PC-3 (cell line): ENCODE measurements around the gene KCNJ10. TPM values are rescaled to one million over a fixed set of nuclear protein-coding genes. Genes with fewer than 3 reads are reported as not detected.

Experiments used
- ATAC-seq: fragments of 200-7000 bp; cut with Tn5 transposase; 2 replicates; pipeline ENCODE4 v1.9.1; 2020; ENCODE audit warnings: mild to moderate bottlenecking, moderate library complexity
- BruUV-seq: library from RNA; stranded (reverse); fragments of 400-500 nt; replicated peaks from 2 replicates; lab custom pipeline; 2021; lab: Mats Ljungman, UMichigan
- CTCF ChIA-PET: fragments of 300-600 bp; sonication (Branson Sonifier 250); formaldehyde crosslinking; loops from one replicate; lab custom pipeline; 2022; ENCODE audit warnings: antibody characterized with exemption; lab: Charles Lee
- POLR2A ChIA-PET: fragments of 300-600 bp; sonication (Branson Sonifier 250); formaldehyde crosslinking; loops from one replicate; lab custom pipeline; 2022; ENCODE audit warnings: antibody characterized with exemption; ENCODE audit not compliant: unreplicated experiment; lab: Charles Lee
- DNase-seq: peaks from one replicate; pipeline ENCODE4 v3.0.0-alpha.2; 2015
- H2AFZ ChIP-seq: fragments of 300-600 bp; sonication (generic); 2 replicates; pipeline ENCODE4 v1.6.0; 2016; ENCODE audit warnings: antibody characterized with exemption, low read length
- H3F3A ChIP-seq: fragments of 300-600 bp; sonication (generic); one replicate; pipeline ENCODE4 v1.6.0; 2017; ENCODE audit warnings: antibody characterized with exemption, low read length, control low read depth, mild to moderate bottlenecking; ENCODE audit not compliant: unreplicated experiment
- H3K27ac ChIP-seq: fragments of 300-600 bp; sonication (generic); 2 replicates; pipeline ENCODE4 v1.5.1; 2016; ENCODE audit warnings: mild to moderate bottlenecking, low read length
- H3K27me3 ChIP-seq: fragments of 300-600 bp; sonication (generic); 2 replicates; pipeline ENCODE4 v1.6.1; 2016; ENCODE audit warnings: low read length, mixed read lengths
- H3K36me3 ChIP-seq: fragments of 300-600 bp; sonication (generic); 2 replicates; pipeline ENCODE4 v1.6.1; 2016; ENCODE audit warnings: low read depth, mixed run types, low read length, mixed read lengths
- H3K4me1 ChIP-seq: fragments of 300-600 bp; sonication (generic); 2 replicates; pipeline ENCODE4 v1.5.1; 2016; ENCODE audit warnings: low read length; ENCODE audit not compliant: insufficient read depth
- H3K4me2 ChIP-seq: fragments of 300-600 bp; sonication (generic); 2 replicates; pipeline ENCODE4 v1.6.0; 2016; ENCODE audit warnings: low read length
- H3K4me3 ChIP-seq: fragments of 300-600 bp; sonication (generic); 2 replicates; pipeline ENCODE4 v1.5.1; 2016; ENCODE audit warnings: mild to moderate bottlenecking, low read length, mixed read lengths
- H3K79me2 ChIP-seq: fragments of 300-600 bp; sonication (generic); 2 replicates; pipeline ENCODE4 v1.6.1; 2017; ENCODE audit warnings: low read length, mixed read lengths
- H3K9ac ChIP-seq: fragments of 300-600 bp; sonication (generic); 2 replicates; pipeline ENCODE4 v1.6.0; 2016; ENCODE audit warnings: mild to moderate bottlenecking, low read length
- H3K9me2 ChIP-seq: fragments of 300-600 bp; sonication (generic); replicated peaks from 2 replicates; pipeline ENCODE4 v1.6.1; 2016; ENCODE audit warnings: mixed run types, low read length, mixed read lengths
- H3K9me3 ChIP-seq: fragments of 300-600 bp; sonication (generic); 2 replicates; pipeline ENCODE4 v1.6.1; 2016; ENCODE audit warnings: low read length, mixed read lengths
- H4K20me1 ChIP-seq: fragments of 300-600 bp; sonication (generic); 2 replicates; pipeline ENCODE4 v1.6.1; 2016; ENCODE audit warnings: low read length, mixed read lengths
- CTCF ChIP-seq: fragments of 300-600 bp; sonication (generic); conservative IDR thresholded peaks from 2 replicates; pipeline ENCODE4 v1.5.1; 2017; ENCODE audit warnings: antibody characterized with exemption, low read depth, mild to moderate bottlenecking, low read length
- EZH2 ChIP-seq: fragments of 300-600 bp; sonication (generic); IDR thresholded peaks from one replicate; pipeline ENCODE4 v1.6.1; 2017; ENCODE audit warnings: antibody characterized with exemption, mild to moderate bottlenecking, low read length; ENCODE audit not compliant: unreplicated experiment
- EZH2phosphoT487 ChIP-seq: fragments of 300-600 bp; sonication (generic); IDR thresholded peaks from 2 replicates; pipeline ENCODE4 v1.6.1; 2018; ENCODE audit warnings: mild to moderate bottlenecking, antibody characterized with exemption, low read length, borderline replicate concordance
- intact Hi-C: fragments of 100-400 bp; cut with micrococcal nuclease; formaldehyde crosslinking; loops from 2 replicates; pipeline ENCODE4 v1.9.0; 2023
- total RNA-seq: library from RNA; depleted of rRNA; stranded (reverse); fragments of >200 nt; gene quantifications from 2 replicates; pipeline ENCODE4 v1.2.3, GENCODE V29; 2014

KCNJ10 gene
- total RNA-seq, 1 experiment from 2014 or later, result 0.15 TPM

GRCh38 chr1:160082487-160082886, 12.5 kb upstream of the KCNJ10 start:
- no peak overlapping the region for H3K4me3 ChIP-seq
- peaks cover 29% of the 10 kb centered on the region for H3K27me3 ChIP-seq
- H3K9me2 ChIP-seq, result no peaks in the 10 kb centered on the region
- no peak overlapping the region for H3K27ac ChIP-seq
- H2AFZ ChIP-seq, result no peak overlapping the region
- ChIA-PET POLR2A (no interaction called here), CTCF (no interaction called here)
- H3K4me1 ChIP-seq, result peaks cover 9% of the 10 kb centered on the region
- H3K36me3 ChIP-seq, result no peaks in the 10 kb centered on the region
- ATAC-seq, result no peak
- no TSS peak for BruUV-seq
- H3K9me3 ChIP-seq, result no peaks in the 10 kb centered on the region
- H3K4me2 ChIP-seq, result no peak overlapping the region
- no peak overlapping the region for H3K9ac ChIP-seq
- H3F3A ChIP-seq, result no peaks in the 10 kb centered on the region
- H4K20me1 ChIP-seq, result no peaks in the 10 kb centered on the region
- H3K79me2 ChIP-seq, result no peaks in the 10 kb centered on the region
- intact Hi-C loops, result loop anchor here (5.0 kb wide), 2 partner anchors 145 to 950 kb away; no protein-coding TSS in a partner anchor
- TF ChIP-seq EZH2phosphoT487 (no peak), CTCF (no peak), EZH2 (no peak)
- DNase-seq, result no peak

DNA sequence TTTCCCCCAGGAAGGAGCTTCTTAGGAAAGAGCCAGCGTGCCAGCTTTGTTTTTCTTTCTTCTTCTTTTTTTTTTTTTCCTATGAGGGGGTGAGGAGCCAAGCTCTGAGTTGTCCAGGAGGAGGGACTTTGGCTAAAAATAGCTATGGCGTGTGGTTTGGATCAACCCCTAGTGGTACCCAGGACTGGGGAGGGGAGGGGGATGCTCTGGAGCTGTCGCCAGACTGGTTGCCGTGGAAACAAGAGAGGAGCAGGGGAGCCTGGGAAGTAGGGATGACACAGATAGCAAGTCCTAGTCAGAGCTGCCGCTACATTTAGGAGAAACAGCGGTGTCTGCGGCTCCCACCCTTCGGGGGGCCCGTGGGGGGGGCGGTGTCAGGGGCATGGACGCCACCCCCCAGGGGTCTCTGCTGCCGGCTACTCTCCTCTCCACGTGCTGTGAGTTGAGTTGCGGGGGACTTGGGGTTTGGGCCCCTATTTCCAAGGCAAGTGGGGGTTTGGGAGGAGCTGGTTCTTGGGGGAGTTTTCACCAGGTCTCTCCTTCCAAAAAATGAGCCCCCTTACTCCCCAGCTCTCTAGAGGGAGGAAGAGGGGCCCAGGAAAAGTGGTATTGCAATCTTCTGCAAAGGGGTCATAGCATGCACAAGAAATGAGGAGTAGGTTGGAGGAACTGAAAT, 11.4 kb upstream of the KCNJ10 start, which contains the start of gene KCNJ9:
Gene KCNJ9 (plus strand): TSS at position 278 of the 676 bp plus-strand sequence. CDS start 2,493 bp downstream, outside the sequence.
- no peaks in the 10 kb centered on the region for H3F3A ChIP-seq

More for the DNA sequence above, 11.4 kb upstream of the KCNJ10 start, which contains the start of gene KCNJ9:
- Histone ChIP-seq H4K20me1 (no peaks in the 10 kb centered on the region), H3K27ac (no peak within 1 kb of the TSS), H2AFZ (no peak within 1 kb of the TSS), H3K36me3 (no peaks in the 10 kb centered on the region), H3K9me3 (no peaks in the 10 kb centered on the region), H3K4me3 (no peak within 1 kb of the TSS), H3K9me2 (no peaks in the 10 kb centered on the region), H3K27me3 (peaks cover 30% of the 10 kb centered on the region), H3K79me2 (no peaks in the 10 kb centered on the region), H3K4me1 (peaks cover 9% of the 10 kb centered on the region), H3K4me2 (no peak within 1 kb of the TSS), H3K9ac (no peak within 1 kb of the TSS)
- no peak for ATAC-seq
- no peak for TF ChIP-seq CTCF
- TF ChIP-seq EZH2phosphoT487, result no peak
- no peak for TF ChIP-seq EZH2
- CTCF ChIA-PET, result no interaction called here
- BruUV-seq, result no TSS peak
- POLR2A ChIA-PET, result no interaction called here
- no peak for DNase-seq
- intact Hi-C loops, result loop anchor here (5.0 kb wide), 2 partner anchors 144 to 949 kb away; no protein-coding TSS in a partner anchor
